HG02610 (cell line): Measurements from ENCODE around the gene TMEM191B.
"Not testable (repeated sequence)": the region's sequence is repeated elsewhere in the genome, so short reads cannot be mapped to it uniquely, and the experiment has no call there.

Experiments
- ATAC-seq: cut with Tn5 transposase; IDR thresholded peaks from one replicate; pipeline ENCODE4 v1.9.1; 2021; ENCODE audit warnings: mild to moderate bottlenecking, moderate library complexity; ENCODE audit not compliant: unreplicated experiment

TMEM191B gene

GRCh38 chr22:18527752-18528596 is at the start of gene TMEM191B:
Gene TMEM191B (plus strand): TSS chr22:18527802. CDS start chr22:18527981, 179 bp downstream.
- peak; percentile 19 for ATAC-seq

- ATAC-seq: not testable (repeated sequence)
Measured at GRCh38 chr22:18496227-18496626, 31.4 kb upstream of the TMEM191B start.

GRCh38 chr22:18511327-18511726 is 16.3 kb upstream of the TMEM191B start:
- not testable (repeated sequence) for ATAC-seq

- ATAC-seq: not testable (repeated sequence)
Measured at GRCh38 chr22:18512378-18512777, 15.2 kb upstream of the TMEM191B start.

GRCh38 chr22:18513454-18513853 is 14.1 kb upstream of the TMEM191B start:
- ATAC-seq: not testable (repeated sequence)

GRCh38 chr22:18518061-18518460 is 9.5 kb upstream of the TMEM191B start, which contains the start of gene GGTLC3:
Gene GGTLC3 (minus strand): TSS chr22:18518161. CDS start chr22:18517897, 264 bp downstream.
- not testable (repeated sequence) for ATAC-seq

GRCh38 chr22:18522762-18523161 is 4.8 kb upstream of the TMEM191B start:
- ATAC-seq: not testable (repeated sequence)

GRCh38 chr22:18523328-18523727 is 4.3 kb upstream of the TMEM191B start:
- not testable (repeated sequence) for ATAC-seq

GRCh38 chr22:18528597-18529415 is 1.2 kb downstream of the TMEM191B start:
- peak; percentile 76 for ATAC-seq

GRCh38 chr22:18529416-18530145 is 2.0 kb downstream of the TMEM191B start:
- ATAC-seq: peak; percentile 6

GRCh38 chr22:18533633-18534032 is 6.0 kb downstream of the TMEM191B start:
- ATAC-seq: not testable (repeated sequence)

GRCh38 chr22:18534315-18534714 is 6.7 kb downstream of the TMEM191B start:
- ATAC-seq: not testable (repeated sequence)

GRCh38 chr22:18539994-18540393 is 12.4 kb downstream of the TMEM191B start:
- not testable (repeated sequence) for ATAC-seq

GRCh38 chr22:18543400-18543799 is 15.8 kb downstream of the TMEM191B start:
- ATAC-seq: not testable (repeated sequence)

- ATAC-seq: not testable (repeated sequence)
Measured at GRCh38 chr22:18544615-18545014, 17.0 kb downstream of the TMEM191B start.

GRCh38 chr22:18549458-18550179 is 22.0 kb downstream of the TMEM191B start:
- ATAC-seq: not testable (repeated sequence)

GRCh38 chr22:18551046-18551445 is 23.4 kb downstream of the TMEM191B start:
- ATAC-seq: not testable (repeated sequence)

GRCh38 chr22:18552839-18553597 is 25.4 kb downstream of the TMEM191B start:
- not testable (repeated sequence) for ATAC-seq
